ENCODE data around the gene CYP46A1. TPM values are rescaled to one million over a fixed set of nuclear protein-coding genes. Genes with fewer than 3 reads are reported as not detected.

Gene CYP46A1
- total RNA-seq, 1 donor from 2014 or later, result 1.1 TPM

DNA sequence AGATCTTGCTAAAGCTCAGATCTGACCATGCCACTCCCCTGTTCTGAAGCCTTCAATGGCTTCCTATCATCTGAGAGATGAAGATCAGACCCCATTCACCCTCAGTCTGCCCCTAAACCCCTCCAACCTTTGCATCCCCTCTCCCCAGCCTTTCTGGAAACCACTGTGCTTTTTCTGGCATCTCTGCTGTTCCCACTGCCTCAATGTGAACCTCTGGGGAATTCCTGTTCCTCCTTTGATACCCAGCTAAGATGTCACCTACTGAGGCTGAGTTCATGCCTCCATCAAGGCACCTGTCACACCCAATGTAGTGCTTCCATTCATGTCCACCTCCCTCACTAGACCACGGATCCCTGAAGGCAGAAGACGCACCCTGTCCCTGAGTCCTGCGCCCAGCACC is 19.3 kb downstream of the CYP46A1 start:
- Histone ChIP-seq H3K36me3 (peaks cover 9% of the 10 kb centered on the region), H3K79me2 (ENCODE audit: low read depth) (no peaks in the 10 kb centered on the region), H2AFZ (replicated peaks) (no peak overlapping the region), H3K9me3 (ENCODE audit: low read depth) (peaks cover 7% of the 10 kb centered on the region), H3K27me3 (no peaks in the 10 kb centered on the region), H4K20me1 (ENCODE audit: low read depth) (no peaks in the 10 kb centered on the region), H3F3A (ENCODE audit: low read depth) (no peaks in the 10 kb centered on the region), H3K9ac (no peak overlapping the region), H3K4me1 (no peaks in the 10 kb centered on the region), H3K27ac (no peak overlapping the region), H3K4me2 (no peak overlapping the region), H3K4me3 (no peak overlapping the region)
- DNase-seq (ENCODE audit: low spot score), result no peak
- H3K27me3 Mint-ChIP-seq (ENCODE audit: insufficient read depth, low read depth), result peaks cover 5% of the 10 kb centered on the region
- H3K9me3 Mint-ChIP-seq, result peaks cover 30% of the 10 kb centered on the region
- peaks cover 40% of the 10 kb centered on the region for H3K36me3 Mint-ChIP-seq
- H3K4me1 Mint-ChIP-seq, result peaks cover under 1% of the 10 kb centered on the region
- no peak for TF ChIP-seq CTCF (IDR thresholded peaks at IDR 0.05)
- no peak for TF ChIP-seq EZH2phosphoT487 (IDR thresholded peaks at IDR 0.05)
- no peak for TF ChIP-seq EZH2 (IDR thresholded peaks at IDR 0.05)
- no peak overlapping the region for H3K4me3 Mint-ChIP-seq
- H3K27ac Mint-ChIP-seq, result no peak overlapping the region

DNA sequence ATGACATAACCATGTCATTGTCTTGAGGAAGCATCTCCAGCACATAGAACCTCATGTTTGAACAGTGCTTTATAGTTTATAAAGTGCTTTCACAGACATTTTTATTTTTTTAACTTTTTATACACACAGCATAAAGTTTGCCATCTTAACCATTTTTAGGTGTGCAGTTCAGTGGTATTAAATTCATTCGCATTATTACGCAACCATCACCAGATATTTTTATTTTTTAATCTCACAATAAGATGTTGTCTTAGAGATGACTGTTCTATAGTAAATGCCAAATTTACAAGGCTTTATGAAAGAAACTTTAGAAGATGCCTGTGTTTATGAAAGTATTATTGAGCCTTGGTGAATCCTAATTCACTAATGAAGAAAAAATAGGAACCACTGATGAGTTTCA is 19.9 kb downstream of the CYP46A1 start:
- Histone ChIP-seq H3K27ac (no peak overlapping the region), H3K4me1 (no peaks in the 10 kb centered on the region), H3K4me3 (no peak overlapping the region), H2AFZ (replicated peaks) (no peak overlapping the region), H3K79me2 (ENCODE audit: low read depth) (no peaks in the 10 kb centered on the region), H3K27me3 (no peaks in the 10 kb centered on the region), H4K20me1 (ENCODE audit: low read depth) (no peaks in the 10 kb centered on the region), H3K4me2 (no peak overlapping the region), H3K36me3 (peaks cover 9% of the 10 kb centered on the region), H3F3A (ENCODE audit: low read depth) (no peaks in the 10 kb centered on the region), H3K9me3 (ENCODE audit: low read depth) (peaks cover 7% of the 10 kb centered on the region), H3K9ac (no peak overlapping the region)
- no peak for TF ChIP-seq EZH2 (IDR thresholded peaks at IDR 0.05)
- no peak for TF ChIP-seq EZH2phosphoT487 (IDR thresholded peaks at IDR 0.05)
- no peak for TF ChIP-seq CTCF (IDR thresholded peaks at IDR 0.05)
- H3K27ac Mint-ChIP-seq, result no peak overlapping the region
- H3K36me3 Mint-ChIP-seq, result peaks cover 45% of the 10 kb centered on the region
- H3K4me1 Mint-ChIP-seq, result no peaks in the 10 kb centered on the region
- H3K4me3 Mint-ChIP-seq, result no peak overlapping the region
- peaks cover 30% of the 10 kb centered on the region for H3K9me3 Mint-ChIP-seq
- H3K27me3 Mint-ChIP-seq (ENCODE audit: insufficient read depth, low read depth), result peaks cover 5% of the 10 kb centered on the region
- no peak for DNase-seq (ENCODE audit: low spot score)

DNA sequence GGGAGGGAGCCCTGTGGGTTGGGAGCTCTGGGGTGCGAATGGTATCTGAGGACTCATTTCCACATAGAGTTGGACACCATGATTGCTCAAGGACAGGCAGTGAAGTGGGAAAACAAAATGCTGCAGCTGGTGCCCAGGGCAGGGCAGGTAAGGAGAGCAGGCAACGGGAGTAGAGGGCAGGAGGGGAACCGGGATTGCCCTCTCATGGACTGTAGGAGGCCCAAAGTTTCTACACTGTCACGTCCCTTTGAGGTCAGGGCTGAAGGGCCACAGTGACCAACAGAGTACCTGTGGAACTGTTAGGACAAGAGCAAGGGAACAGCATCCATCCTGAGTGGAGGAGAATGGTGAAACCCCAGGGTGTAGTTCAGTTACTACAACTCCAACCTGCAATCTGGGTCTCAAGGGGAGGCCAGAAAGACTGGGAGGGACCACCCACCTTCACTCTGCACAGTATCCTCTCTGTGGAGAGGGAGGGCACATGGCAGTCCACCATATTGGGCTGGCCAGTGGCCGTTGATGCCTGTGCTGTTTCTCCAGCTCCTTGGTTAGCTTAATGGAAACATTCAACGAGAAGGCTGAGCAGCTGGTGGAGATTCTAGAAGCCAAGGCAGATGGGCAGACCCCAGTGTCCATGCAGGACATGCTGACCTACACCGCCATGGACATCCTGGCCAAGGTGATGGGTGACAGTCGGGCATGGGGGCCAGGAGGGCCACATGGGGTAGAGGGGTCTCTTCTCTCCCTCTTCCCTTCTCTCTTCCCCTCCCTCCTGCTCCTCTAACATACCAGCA is 22.2 kb downstream of the CYP46A1 start:
- Histone ChIP-seq H3K4me1 (no peaks in the 10 kb centered on the region), H3F3A (ENCODE audit: low read depth) (no peaks in the 10 kb centered on the region), H3K27ac (no peak overlapping the region), H3K4me3 (no peak overlapping the region), H3K36me3 (peaks cover 9% of the 10 kb centered on the region), H3K9me3 (ENCODE audit: low read depth) (peaks cover 7% of the 10 kb centered on the region), H3K9ac (no peak overlapping the region), H3K4me2 (no peak overlapping the region), H2AFZ (replicated peaks) (no peak overlapping the region), H3K79me2 (ENCODE audit: low read depth) (no peaks in the 10 kb centered on the region), H3K27me3 (no peaks in the 10 kb centered on the region), H4K20me1 (ENCODE audit: low read depth) (no peaks in the 10 kb centered on the region)
- no peak overlapping the region for H3K4me3 Mint-ChIP-seq
- H3K9me3 Mint-ChIP-seq, result peaks cover 27% of the 10 kb centered on the region
- DNase-seq (ENCODE audit: low spot score), result no peak
- no peaks in the 10 kb centered on the region for H3K4me1 Mint-ChIP-seq
- TF ChIP-seq EZH2 (IDR thresholded peaks at IDR 0.05) (no peak), EZH2phosphoT487 (IDR thresholded peaks at IDR 0.05) (no peak), CTCF (IDR thresholded peaks at IDR 0.05) (no peak)
- H3K27ac Mint-ChIP-seq, result no peak overlapping the region
- H3K27me3 Mint-ChIP-seq (ENCODE audit: insufficient read depth, low read depth), result peaks cover 5% of the 10 kb centered on the region
- H3K36me3 Mint-ChIP-seq, result peaks cover 39% of the 10 kb centered on the region

Data from neural progenitor cell (in vitro differentiated cells).